Mucosa of rectum (tissue), 2 donors: ENCODE data around the gene MRM1.

ENCODE experiments used
- H3K27ac ChIP-seq, 2 donors: one replicate each; pipeline ENCODE4 v1.7.0; 2013; ENCODE audit warnings: inconsistent platforms in 2 of 2, low read depth in 2 of 2, low read length in 2 of 2
- H3K27me3 ChIP-seq, 2 donors: one replicate each; pipeline ENCODE4 v1.7.0; 2013; ENCODE audit warnings: low read length in 2 of 2; ENCODE audit not compliant: control insufficient read depth in 2 of 2, insufficient read depth in 2 of 2
- H3K36me3 ChIP-seq, 2 donors: one replicate each; pipeline ENCODE4 v1.7.0; 2013; ENCODE audit warnings: low read length in 2 of 2; ENCODE audit not compliant: control insufficient read depth in 2 of 2, insufficient read depth in 2 of 2
- H3K4me1 ChIP-seq, 2 donors: one replicate each; pipeline ENCODE4 v1.7.0; 2013; ENCODE audit warnings: low read length in 2 of 2, mild to moderate bottlenecking in 1 of 2; ENCODE audit not compliant: control insufficient read depth in 2 of 2, insufficient read depth in 2 of 2
- H3K4me3 ChIP-seq, 2 donors: one replicate each; pipeline ENCODE4 v1.7.0; 2013; ENCODE audit warnings: low read length in 2 of 2
- H3K9ac ChIP-seq, 2 donors: one replicate each; pipeline ENCODE4 v1.7.0; 2013; ENCODE audit warnings: low read length in 2 of 2, low read depth in 1 of 2, mild to moderate bottlenecking in 1 of 2
- H3K9me3 ChIP-seq, 2 donors: one replicate each; pipeline ENCODE4 v1.7.0; 2013; ENCODE audit warnings: low read length in 2 of 2; ENCODE audit not compliant: control insufficient read depth in 2 of 2
- donor health status: healthy.
- donor health status: Normal muscosa, but diverticular disease.

MRM1 gene

DNA sequence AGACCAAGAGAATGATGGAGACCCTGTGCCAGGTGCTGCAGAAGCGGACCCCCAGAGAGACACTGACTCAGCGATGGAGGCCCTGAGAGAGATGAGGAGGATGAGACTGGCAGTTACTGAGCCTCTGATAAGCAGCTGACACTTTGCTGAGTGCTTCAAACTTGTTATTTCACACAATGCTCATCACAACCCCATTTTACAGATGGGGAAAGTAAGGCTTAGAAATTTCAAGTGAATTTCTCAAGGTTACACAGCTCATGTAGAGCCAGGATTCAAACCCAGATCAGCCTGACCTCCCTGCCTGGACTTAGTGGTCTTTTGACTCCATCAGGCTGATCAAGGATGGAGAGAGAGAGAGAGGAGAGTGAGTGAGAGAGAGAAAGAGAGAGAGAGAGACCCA is 27.2 kb downstream of the MRM1 start:
- Histone ChIP-seq H3K27me3 (no peaks in the 10 kb centered on the region), H3K4me1 (no peaks in the 10 kb centered on the region), H3K4me3 (no peak overlapping the region), H3K36me3 (no peaks in the 10 kb centered on the region), H3K9me3 (no peaks in the 10 kb centered on the region), H3K27ac (no peak overlapping the region), H3K9ac (no peak overlapping the region)

DNA sequence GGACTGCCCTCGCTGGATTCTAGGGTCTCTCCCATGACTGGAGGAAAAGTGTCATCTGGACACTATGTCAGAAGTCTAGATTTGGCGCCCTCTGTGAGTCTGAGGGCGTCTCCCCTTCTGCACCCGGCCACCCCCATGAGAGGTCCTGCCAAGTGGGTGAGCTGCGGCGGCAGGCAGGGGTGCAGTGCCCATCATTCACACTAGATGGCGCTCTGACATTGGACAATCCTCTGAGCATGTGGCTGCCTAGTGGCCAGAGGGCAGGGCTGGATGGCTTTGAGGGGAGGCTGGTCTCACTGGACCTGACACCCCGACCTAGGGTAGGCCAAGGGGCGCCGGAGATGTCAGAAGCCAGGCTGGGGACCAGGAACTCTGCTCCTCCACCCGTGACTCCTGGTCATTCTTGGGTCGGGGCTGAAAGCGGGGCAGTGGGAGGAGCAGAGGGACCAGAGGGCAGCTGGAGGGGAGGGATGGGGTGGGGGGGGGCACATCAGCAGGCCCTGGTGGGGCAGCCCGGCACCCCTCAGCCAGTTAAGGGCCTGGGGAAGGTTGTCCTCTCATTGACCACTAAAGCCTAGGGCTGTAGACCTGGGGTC is 28.0 kb downstream of the MRM1 start:
- H3K4me3 ChIP-seq = no peak overlapping the region
- H3K36me3 ChIP-seq = no peaks in the 10 kb centered on the region
- H3K27ac ChIP-seq = no peak overlapping the region
- no peaks in the 10 kb centered on the region for H3K9me3 ChIP-seq
- H3K9ac ChIP-seq = no peak overlapping the region
- no peaks in the 10 kb centered on the region for H3K4me1 ChIP-seq
- H3K27me3 ChIP-seq = no peaks in the 10 kb centered on the region

DNA sequence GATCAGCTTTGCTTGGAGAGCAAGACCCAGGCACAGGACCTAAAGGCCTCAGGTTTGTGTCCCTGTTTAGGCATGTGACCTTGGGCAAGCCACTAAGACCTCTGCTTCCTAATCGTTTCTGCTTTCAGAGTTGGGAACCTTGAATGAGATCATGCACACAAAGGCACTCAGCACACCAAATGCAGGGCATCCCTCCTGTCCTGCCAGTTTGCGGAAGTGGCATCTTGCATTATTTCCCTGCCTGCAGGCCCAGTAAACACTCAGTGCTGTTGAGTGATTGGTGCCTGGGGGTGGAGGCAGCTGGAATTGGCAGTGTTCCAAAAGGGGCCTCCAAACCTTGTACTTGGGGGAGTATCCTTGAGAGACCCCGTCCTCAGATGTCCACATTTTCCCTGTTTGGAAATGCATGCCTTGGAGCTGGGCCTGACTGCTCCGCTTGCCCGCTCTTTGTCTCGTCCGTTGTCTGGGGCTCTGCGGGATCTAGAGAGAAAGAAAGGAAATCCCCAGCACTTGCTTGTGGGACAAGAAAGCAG is 28.7 kb downstream of the MRM1 start:
- no peaks in the 10 kb centered on the region for H3K4me1 ChIP-seq
- no peaks in the 10 kb centered on the region for H3K9me3 ChIP-seq
- H3K4me3 ChIP-seq = no peak overlapping the region
- H3K27ac ChIP-seq = no peak overlapping the region
- no peaks in the 10 kb centered on the region for H3K27me3 ChIP-seq
- H3K9ac ChIP-seq = no peak overlapping the region
- no peaks in the 10 kb centered on the region for H3K36me3 ChIP-seq

DNA sequence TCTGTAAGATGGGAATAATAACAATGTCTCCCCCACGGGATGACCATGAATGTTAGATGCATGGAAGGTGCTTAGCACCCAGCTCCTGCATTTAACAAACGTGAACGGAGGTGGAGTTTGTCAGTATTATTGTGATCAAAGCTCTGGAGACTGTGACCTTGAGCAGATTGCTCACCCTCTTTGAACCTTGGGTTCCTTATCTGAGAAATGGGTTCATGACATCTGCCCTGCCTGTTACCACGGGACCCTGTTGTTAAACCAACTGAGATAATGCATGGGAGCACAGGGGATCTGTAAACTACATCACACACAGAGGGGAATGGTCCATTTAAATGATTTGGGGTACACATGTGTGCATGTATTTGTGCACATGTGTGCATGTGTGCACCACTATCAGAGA is 29.6 kb downstream of the MRM1 start:
- no peaks in the 10 kb centered on the region for H3K27me3 ChIP-seq
- H3K27ac ChIP-seq = no peak overlapping the region
- no peaks in the 10 kb centered on the region for H3K36me3 ChIP-seq
- no peak overlapping the region for H3K9ac ChIP-seq
- H3K9me3 ChIP-seq = no peaks in the 10 kb centered on the region
- H3K4me3 ChIP-seq = no peak overlapping the region
- H3K4me1 ChIP-seq = no peaks in the 10 kb centered on the region

DNA sequence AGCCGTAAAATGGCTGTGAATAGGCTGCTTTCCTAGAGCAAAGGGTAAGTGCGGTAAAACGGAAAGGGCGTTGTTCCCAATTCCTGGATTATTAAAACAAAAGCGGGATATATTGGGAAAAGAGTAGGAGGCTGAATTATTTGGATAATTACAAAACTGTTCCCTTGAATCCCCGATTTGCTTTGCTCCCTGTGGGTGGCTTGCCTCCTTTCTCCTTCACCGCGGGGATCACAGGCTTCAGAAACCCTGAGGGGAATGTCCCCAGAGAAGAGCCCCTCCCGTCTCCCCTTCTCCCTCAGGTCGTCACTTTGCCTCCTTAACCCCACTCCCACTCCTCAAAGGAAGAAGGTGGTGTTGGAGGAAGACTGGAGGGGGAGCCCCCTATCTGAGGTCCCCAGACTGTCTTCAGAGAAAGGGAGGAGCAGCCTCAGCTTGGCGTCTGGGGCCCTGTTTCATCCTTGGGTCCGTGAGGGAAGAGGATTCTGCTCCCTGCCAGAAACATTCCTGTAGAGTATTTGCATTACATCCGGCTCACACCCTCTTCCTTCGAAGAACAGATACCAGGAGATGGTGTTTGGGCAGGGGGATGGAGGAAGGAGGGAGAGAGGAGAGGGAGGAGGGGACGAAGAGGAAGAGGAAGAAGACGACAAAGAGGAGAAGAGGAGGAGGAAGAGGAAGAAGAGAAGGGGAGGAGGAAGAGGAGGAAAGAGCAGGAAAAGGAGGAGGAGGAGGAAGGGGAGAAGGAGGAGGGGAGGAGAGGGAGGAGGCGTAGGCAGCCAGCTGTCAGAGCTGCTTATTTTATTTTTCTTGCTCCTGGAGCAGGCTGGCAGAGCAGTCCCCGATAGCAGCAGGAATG is 31.8 kb downstream of the MRM1 start:
- Histone ChIP-seq H3K9ac (no peak overlapping the region), H3K9me3 (no peaks in the 10 kb centered on the region), H3K4me1 (no peaks in the 10 kb centered on the region), H3K27ac (no peak overlapping the region), H3K36me3 (no peaks in the 10 kb centered on the region), H3K4me3 (no peak overlapping the region), H3K27me3 (no peaks in the 10 kb centered on the region)

DNA sequence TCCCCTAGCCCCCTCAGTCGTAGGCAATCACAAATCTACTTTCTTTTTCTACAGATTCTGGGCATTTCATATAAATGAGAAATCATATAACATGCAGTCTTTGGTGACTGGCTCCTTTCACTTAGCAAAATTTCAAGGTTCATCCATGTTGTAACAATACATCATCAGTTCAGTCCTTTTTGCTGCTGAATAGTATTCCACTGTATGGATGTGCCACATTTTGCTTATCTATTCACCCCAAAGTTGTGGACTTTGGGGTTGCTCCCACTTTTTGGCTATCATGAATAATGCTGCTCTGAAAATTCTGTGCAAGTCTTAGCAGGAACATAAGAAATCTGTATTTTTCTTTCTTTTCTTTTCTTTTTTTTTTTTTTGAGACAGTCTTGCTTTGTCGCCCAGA is 39.0 kb downstream of the MRM1 start:
- Histone ChIP-seq H3K4me3 (no peak overlapping the region), H3K9me3 (no peaks in the 10 kb centered on the region), H3K9ac (no peak overlapping the region), H3K27ac (no peak overlapping the region), H3K36me3 (no peaks in the 10 kb centered on the region), H3K27me3 (peaks cover 19 to 22% of the 10 kb centered on the region in 2 donors), H3K4me1 (peaks cover 10 to 11% of the 10 kb centered on the region in 2 donors)

DNA sequence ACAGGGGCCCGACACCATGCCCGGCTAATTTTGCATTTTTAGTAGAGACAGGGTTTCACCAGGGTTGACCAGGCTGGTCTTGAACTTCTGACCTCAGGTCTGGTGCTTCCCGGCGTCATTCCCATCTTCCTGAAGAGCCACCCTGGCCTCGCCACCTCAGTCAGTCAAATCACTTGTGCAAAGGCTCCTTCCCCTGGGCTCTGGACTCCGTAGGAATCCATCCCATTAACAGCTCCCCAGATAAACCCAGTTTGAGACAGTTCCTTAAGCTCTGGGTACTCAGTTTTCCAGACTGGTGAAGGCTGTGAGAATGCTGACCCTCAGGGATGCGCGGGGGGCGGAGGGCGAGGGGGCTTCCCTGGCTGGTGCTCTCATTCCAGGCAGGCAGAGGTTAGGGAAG is 39.5 kb downstream of the MRM1 start:
- Histone ChIP-seq H3K9me3 (no peaks in the 10 kb centered on the region), H3K27me3 (peaks cover 22% of the 10 kb centered on the region in 2 donors), H3K4me3 (no peak overlapping the region), H3K9ac (no peak overlapping the region), H3K4me1 (peaks cover 11 to 12% of the 10 kb centered on the region in 2 donors), H3K27ac (no peak overlapping the region), H3K36me3 (no peaks in the 10 kb centered on the region)

DNA sequence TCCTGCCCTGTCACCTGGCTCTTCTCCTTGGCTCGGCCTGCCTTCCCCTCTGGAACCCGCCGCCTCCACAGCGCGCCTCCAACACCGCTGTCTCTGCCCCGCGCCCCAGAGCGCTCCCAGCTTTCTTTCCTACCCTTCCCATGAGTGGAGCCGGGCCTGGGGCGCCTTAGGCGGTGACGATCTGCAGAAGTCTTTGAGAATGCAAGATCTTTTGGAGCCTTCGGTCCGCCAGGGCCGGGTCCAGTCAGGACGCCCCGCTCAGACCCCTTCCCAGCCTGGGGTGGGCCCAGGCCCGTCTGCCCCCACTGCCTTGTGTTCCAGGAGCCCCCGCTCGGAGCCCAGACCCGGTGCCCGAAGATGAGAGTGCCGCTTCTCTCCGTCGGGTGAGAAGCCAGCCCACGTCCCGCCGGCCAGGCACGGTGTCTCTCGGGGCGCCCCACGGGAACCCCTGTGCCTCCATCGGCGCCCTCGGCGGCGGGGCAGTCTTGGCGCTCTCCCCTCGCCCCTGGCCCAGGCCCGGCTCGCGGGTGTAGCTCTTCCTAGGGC is 40.0 kb downstream of the MRM1 start:
- no peaks in the 10 kb centered on the region for H3K9me3 ChIP-seq
- no peak overlapping the region for H3K9ac ChIP-seq
- no peak overlapping the region for H3K27ac ChIP-seq
- peak overlapping the region in 1 of 2 donors; percentile 22 for H3K4me3 ChIP-seq
- H3K27me3 ChIP-seq = peaks cover 22 to 26% of the 10 kb centered on the region in 2 donors
- H3K4me1 ChIP-seq = peaks cover 12 to 15% of the 10 kb centered on the region in 2 donors
- H3K36me3 ChIP-seq = no peaks in the 10 kb centered on the region

DNA sequence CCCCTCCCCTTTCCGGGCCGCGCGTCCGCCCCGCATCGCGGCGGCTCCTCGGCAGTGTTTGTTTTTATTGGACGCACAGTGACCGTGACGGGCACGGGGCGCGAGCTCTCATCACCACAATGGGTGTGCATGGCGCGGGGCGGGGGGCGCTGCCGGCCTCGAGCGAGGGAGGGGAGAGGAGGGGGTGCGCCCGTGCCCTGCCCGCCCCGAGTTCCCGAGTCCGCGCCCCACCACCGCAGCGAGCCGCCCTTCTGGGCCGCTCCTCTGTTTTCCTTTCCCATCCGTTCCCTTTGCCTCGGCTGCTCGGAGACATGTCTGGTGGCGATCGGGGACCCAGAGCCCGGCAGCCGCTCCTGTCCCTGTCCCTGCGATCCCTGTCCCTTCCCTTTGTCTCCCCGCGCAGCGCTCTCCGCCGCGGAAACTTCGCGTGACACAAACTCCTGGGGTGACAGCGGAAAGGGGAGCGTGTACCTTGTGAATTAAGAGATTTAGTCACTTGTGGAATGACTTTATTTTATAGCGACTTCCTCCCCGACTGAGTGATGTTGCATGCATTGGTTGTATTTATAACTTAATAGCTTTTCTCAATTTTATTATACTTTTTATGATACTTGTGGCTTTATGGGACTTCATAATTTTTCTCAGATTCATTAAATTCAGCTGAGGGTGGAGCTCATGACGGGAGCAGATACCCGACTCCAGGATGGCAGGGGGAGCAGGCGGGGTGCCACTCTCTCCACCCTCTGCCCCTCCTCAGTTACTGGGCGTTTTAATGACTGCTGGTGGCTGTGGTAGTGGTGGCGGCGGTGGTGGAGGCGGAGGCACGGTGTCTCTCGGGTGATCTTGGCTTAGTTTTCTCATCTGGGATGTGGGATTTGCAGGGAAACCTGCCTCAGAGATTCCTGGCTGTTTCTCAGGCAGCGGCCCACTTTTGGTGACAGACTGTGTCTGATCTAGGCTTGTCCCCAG is 40.8 kb downstream of the MRM1 start:
- H3K36me3 ChIP-seq = no peaks in the 10 kb centered on the region
- peak overlapping the region; percentile 22 to 61 for H3K4me3 ChIP-seq
- peak overlapping the region in 1 of 2 donors; percentile 19 for H3K9ac ChIP-seq
- peak overlapping the region; percentile 32 to 37 for H3K27ac ChIP-seq
- H3K4me1 ChIP-seq = peaks cover 12 to 15% of the 10 kb centered on the region in 2 donors
- H3K9me3 ChIP-seq = no peaks in the 10 kb centered on the region
- H3K27me3 ChIP-seq = peaks cover 22 to 28% of the 10 kb centered on the region in 2 donors
